Left forelimb (tissue), 1 donor: ENCODE results near the gene GNPAT.

ENCODE experiments used
- DNase-seq: peaks from one replicate; pipeline ENCODE4 v3.0.0-alpha.2; 2018; ENCODE audit warnings: low spot score

GNPAT gene

DNA sequence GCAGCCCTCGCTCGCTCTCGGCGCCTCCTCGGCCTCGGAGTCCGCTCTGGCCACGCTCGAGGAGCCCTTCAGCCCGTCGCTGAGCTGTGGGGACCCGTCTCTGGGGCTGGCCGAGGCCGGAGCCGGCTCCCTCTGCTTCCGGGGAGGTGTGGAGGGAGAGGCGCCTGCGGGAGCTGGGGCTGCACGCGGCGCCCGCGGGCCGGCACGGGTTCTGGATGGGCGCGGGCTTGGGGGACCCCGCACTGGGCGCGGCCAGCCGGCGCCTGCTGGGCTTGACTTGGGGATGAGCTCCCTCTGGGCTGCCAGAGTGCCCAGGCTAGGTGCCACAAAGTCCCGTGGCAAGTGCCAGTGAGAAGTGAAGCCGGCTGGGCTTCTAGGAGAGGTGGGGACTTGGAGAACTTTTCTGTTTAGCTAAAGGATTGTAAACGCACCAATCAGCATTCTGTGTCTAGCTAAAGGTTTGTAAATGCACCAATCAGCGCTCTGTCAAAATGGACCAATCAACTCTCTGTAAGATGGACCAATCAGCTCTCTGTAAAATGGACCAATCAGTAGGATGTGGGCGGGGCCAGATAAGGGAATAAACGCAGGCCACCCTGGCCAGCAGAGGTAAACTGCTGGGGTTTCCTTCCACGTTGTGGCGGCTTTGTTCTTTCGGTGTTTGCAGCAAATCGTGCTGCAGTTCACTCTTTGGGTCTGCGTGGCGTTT is 76.4 kb downstream of the GNPAT start:
- DNase-seq, result no peak

DNA sequence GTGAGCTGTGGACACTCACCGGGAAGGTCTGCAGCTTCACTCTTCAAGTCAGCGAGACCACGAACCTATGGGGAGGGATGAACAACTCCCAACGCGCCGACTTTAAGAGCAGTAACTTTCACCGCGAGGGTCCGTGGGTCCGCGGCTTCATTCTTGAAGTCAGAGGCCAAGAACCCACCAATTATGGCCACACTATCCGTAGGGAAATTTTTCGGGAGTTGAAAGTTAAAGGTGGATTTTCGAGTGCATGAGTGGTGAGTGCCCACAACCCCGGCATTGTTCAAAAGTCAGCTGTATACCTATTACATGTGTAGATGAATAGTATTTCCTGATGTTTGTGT is 77.0 kb downstream of the GNPAT start:
- DNase-seq, result no peak

DNA sequence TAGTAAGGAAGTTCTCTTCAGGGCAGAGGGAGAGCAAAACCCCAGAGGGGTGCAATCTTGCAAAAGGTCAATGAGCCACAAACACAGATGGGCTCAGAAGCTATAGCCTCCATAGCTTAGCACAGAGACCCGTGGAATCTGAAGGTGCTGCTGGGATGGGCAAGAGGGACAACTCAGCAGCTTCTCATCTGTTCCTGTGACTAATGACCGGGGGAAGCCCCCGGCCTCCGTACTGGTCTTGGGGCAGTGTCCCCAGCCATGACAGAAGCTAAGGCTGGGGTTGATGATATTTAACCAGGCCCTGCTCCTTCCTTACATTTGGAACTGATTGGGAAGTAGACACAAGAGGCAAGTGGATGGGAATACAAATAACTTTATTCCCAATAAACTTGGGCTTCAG is 77.6 kb downstream of the GNPAT start:
- DNase-seq, result no peak

DNA sequence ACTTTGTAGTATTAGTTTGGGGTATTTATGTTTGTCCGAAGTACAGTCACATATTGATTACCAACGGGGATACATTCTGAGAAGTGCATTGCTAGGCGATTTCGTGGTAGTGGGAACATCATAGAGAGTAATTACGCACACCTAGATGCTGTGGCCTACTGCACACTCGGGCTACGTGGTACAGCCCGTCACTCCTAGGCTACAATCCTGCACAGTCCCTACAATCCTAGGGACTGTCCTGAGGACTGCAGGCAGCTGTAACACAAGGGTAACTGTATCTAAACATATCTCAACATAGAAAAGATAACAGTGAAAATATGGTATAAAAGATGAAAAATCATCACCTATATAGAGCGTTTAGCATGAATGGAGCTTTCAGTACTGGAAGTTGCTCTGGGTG is 78.1 kb downstream of the GNPAT start:
- DNase-seq, result no peak

DNA sequence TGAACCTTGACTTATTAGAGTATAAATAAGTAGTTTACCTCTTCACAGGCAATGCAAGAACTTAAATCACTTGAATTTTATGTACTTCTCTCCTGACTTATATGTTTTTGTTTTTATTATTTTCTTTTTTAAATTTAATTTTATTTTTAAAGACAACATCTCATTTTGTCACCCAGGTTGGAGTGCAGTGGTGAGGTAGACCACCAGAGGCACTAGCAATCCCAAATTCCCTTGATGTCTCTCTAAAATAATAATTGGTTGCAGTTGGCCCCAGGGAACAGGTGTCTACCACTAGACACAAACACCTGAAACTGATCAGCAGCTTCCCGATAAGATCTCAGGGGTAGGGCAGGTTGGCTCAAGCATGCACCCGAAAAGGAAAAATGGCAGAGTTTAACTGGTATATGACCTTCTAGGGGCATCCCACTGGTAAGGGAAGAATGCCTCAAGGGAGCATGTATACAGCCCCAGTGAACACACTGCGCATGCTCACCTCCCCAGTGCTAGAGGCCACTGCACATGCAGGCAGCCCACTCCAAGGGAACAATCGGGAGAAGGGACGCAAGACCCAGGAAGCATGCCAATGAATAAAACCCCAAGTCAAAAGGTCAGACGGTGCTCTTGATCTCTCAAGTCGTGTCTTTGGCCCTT is 82.0 kb downstream of the GNPAT start:
- DNase-seq, result no peak

DNA sequence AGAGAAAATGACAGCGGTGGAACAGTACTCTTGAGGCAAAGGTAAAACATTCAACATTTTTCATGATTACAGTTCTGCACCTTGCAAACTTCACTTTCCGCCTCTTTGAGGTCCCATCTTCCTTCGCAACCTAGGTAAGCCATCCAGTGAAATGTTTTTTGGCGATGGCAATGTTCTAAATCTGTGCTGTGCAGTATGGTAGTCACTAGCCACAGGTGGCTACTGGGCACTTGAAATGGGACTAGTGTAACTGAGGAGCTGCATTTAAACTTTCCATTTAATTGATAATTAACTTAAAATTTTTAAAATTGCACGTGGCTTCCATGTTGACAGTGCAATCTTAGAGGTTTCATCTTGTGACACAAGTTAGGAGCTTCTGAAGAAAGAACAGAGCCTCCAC is 83.6 kb downstream of the GNPAT start:
- DNase-seq, result no peak

DNA sequence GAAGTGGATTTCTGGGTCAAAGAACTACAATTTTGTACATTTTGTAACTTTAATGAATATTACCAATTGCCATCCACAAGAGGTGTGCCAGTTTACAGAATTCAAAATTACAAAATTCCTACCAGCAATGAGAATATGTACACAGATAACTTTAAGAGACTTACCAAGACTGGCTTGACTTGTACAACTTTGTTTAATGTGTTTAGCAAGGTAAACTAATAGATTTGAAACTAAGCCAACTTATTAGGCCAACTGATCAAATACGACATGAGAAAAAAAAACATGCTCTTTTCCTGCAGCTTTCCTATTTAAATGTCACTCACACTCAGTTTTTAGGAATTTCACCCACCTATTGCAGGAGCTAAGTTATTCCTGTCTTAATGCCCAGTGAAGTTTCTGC is 85.2 kb downstream of the GNPAT start:
- DNase-seq, result no peak
